ENCODE results near the gene RAB26.

GRCh38 chr16:2189252-2189893 is 40.9 kb downstream of the RAB26 start:
- TF ChIP-seq CTCF (IDR thresholded peaks at IDR 0.05) (no peak), POLR2A (IDR thresholded peaks at IDR 0.05) (no peak)
